ENCODE results near the gene FARP1.

The FARP1 gene

DNA sequence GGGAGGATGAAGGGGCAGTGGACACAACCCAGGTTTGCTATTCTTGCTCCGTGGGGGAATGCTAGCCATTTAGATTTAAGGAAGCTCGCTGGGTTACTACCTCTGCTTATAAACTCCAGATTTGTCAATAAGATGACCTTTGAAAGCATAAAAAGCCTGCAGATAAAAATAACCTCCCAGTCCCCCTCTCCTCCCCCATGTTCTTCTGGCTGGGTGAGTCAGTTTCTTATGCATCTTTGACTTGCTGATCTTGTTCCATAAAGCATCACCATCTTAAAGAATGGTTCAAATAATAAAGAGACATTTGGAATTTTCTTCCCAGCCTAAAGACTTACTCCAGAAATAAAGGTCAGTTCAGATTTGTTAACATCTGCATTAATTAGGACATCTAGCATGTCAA, 152.5 kb downstream of the FARP1 start:
- H3K79me2 ChIP-seq (ENCODE audit: control insufficient read depth, low read length), result no peaks in the 10 kb centered on the region
- no peak overlapping the region for H3K4me2 ChIP-seq (ENCODE audit: low read length)
- H3F3A ChIP-seq (ENCODE audit: control insufficient read depth, insufficient read depth), result no peaks in the 10 kb centered on the region
- no peaks in the 10 kb centered on the region for H3K27me3 ChIP-seq (ENCODE audit: control insufficient read depth, low read length)
- no peaks in the 10 kb centered on the region for H3K4me1 ChIP-seq (ENCODE audit: control insufficient read depth, low read length)
- H3K4me3 ChIP-seq (ENCODE audit: low read length), result no peak overlapping the region
- H3K36me3 ChIP-seq (ENCODE audit: control insufficient read depth, low read length), result no peaks in the 10 kb centered on the region
- no peak for TF ChIP-seq EZH2phosphoT487 (IDR thresholded peaks at IDR 0.05; ENCODE audit: borderline replicate concordance, low read length)
- TF ChIP-seq, protein P1, sequence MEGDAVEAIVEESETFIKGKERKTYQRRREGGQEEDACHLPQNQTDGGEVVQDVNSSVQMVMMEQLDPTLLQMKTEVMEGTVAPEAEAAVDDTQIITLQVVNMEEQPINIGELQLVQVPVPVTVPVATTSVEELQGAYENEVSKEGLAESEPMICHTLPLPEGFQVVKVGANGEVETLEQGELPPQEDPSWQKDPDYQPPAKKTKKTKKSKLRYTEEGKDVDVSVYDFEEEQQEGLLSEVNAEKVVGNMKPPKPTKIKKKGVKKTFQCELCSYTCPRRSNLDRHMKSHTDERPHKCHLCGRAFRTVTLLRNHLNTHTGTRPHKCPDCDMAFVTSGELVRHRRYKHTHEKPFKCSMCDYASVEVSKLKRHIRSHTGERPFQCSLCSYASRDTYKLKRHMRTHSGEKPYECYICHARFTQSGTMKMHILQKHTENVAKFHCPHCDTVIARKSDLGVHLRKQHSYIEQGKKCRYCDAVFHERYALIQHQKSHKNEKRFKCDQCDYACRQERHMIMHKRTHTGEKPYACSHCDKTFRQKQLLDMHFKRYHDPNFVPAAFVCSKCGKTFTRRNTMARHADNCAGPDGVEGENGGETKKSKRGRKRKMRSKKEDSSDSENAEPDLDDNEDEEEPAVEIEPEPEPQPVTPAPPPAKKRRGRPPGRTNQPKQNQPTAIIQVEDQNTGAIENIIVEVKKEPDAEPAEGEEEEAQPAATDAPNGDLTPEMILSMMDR (IDR thresholded peaks at IDR 0.05; ENCODE audit: low read depth, low read length, poor library complexity, severe bottlenecking), result no peak
- no peaks in the 10 kb centered on the region for H3K9me2 ChIP-seq (replicated peaks; ENCODE audit: control insufficient read depth, low read length)
- H4K20me1 ChIP-seq (ENCODE audit: control insufficient read depth, insufficient read depth, low read depth, low read length), result no peaks in the 10 kb centered on the region
- no peak overlapping the region for H3K27ac ChIP-seq (ENCODE audit: low read depth, low read length)
- no peaks in the 10 kb centered on the region for H3K9me3 ChIP-seq (ENCODE audit: control insufficient read depth, insufficient read depth, low read length)

DNA sequence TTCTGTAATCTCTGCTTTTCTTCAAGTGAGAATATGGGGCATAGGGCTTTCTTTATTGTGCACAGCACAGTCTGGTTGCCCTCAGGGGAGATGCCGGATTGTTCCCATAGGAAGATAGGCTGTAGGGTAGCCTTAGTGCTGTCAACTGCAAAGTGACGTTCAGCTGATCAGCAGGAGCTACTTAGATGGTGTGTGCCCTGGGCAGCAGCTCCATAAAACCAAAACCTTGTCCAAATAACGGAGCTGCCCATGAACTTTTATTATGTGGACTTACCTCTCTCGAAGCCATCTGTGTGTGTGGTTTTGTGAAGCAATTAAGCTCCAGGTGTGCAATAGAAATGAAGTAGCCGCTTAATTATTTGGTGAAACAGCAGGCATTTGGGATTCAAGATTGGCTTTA, 154.2 kb downstream of the FARP1 start:
- Histone ChIP-seq H4K20me1 (ENCODE audit: control insufficient read depth, insufficient read depth, low read depth, low read length) (no peaks in the 10 kb centered on the region), H3K4me3 (ENCODE audit: low read length) (no peak overlapping the region), H3K27me3 (ENCODE audit: control insufficient read depth, low read length) (no peaks in the 10 kb centered on the region), H3F3A (ENCODE audit: control insufficient read depth, insufficient read depth) (no peaks in the 10 kb centered on the region), H3K9me3 (ENCODE audit: control insufficient read depth, insufficient read depth, low read length) (no peaks in the 10 kb centered on the region), H3K4me2 (ENCODE audit: low read length) (no peak overlapping the region), H3K27ac (ENCODE audit: low read depth, low read length) (no peak overlapping the region), H3K4me1 (ENCODE audit: control insufficient read depth, low read length) (no peaks in the 10 kb centered on the region), H3K79me2 (ENCODE audit: control insufficient read depth, low read length) (no peaks in the 10 kb centered on the region), H3K9me2 (replicated peaks; ENCODE audit: control insufficient read depth, low read length) (no peaks in the 10 kb centered on the region), H3K36me3 (ENCODE audit: control insufficient read depth, low read length) (no peaks in the 10 kb centered on the region)
- no peak for TF ChIP-seq EZH2phosphoT487 (IDR thresholded peaks at IDR 0.05; ENCODE audit: borderline replicate concordance, low read length)
- TF ChIP-seq, protein P1 (IDR thresholded peaks at IDR 0.05; ENCODE audit: low read depth, low read length, poor library complexity, severe bottlenecking), result no peak

DNA sequence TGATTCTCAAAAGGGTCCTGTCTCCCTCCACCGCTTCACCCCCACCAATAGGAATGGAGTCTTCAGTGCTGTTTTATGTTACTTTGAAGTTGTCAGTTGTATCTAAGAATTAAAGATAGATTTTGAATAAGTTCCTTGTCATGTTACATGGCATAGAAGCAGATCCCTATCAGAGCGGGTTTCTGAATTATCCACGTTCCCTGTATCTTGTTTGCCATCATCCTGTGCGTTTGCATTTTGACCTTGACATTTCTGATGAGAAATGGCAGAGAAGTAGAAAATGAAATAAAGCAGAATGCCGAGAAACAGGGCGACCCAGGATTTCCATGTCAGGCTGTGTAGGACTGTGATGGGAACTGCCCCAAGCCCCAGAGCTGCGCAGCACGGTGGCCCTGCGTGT, 154.9 kb downstream of the FARP1 start:
- no peaks in the 10 kb centered on the region for H3K27me3 ChIP-seq (ENCODE audit: control insufficient read depth, low read length)
- no peaks in the 10 kb centered on the region for H4K20me1 ChIP-seq (ENCODE audit: control insufficient read depth, insufficient read depth, low read depth, low read length)
- no peaks in the 10 kb centered on the region for H3K36me3 ChIP-seq (ENCODE audit: control insufficient read depth, low read length)
- no peaks in the 10 kb centered on the region for H3K79me2 ChIP-seq (ENCODE audit: control insufficient read depth, low read length)
- no peak overlapping the region for H3K27ac ChIP-seq (ENCODE audit: low read depth, low read length)
- no peaks in the 10 kb centered on the region for H3K9me2 ChIP-seq (replicated peaks; ENCODE audit: control insufficient read depth, low read length)
- TF ChIP-seq, protein P1 (IDR thresholded peaks at IDR 0.05; ENCODE audit: low read depth, low read length, poor library complexity, severe bottlenecking), result no peak
- no peak for TF ChIP-seq EZH2phosphoT487 (IDR thresholded peaks at IDR 0.05; ENCODE audit: borderline replicate concordance, low read length)
- no peaks in the 10 kb centered on the region for H3K9me3 ChIP-seq (ENCODE audit: control insufficient read depth, insufficient read depth, low read length)
- no peak overlapping the region for H3K4me2 ChIP-seq (ENCODE audit: low read length)
- H3K4me3 ChIP-seq (ENCODE audit: low read length), result no peak overlapping the region
- H3F3A ChIP-seq (ENCODE audit: control insufficient read depth, insufficient read depth), result no peaks in the 10 kb centered on the region
- H3K4me1 ChIP-seq (ENCODE audit: control insufficient read depth, low read length), result no peaks in the 10 kb centered on the region

DNA sequence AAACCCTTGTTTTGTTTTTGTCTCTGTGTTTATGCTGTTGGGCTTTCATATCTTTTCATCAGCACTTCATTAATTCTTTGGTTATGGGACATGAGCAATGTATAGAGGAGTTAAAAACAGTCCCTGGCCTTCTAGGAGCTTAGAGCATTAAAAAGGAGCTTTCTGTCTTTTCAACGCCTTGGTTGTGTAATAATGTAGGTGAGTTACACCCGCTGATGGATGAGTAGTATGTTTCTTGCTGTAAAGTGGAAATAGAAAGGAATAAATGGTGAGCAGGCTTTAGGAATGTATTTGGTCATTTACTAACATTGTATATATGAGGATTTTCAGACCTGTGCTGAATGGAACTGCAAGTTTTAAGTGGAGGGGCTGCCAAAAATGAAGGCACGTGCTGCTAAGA, 155.7 kb downstream of the FARP1 start:
- no peak overlapping the region for H3K4me3 ChIP-seq (ENCODE audit: low read length)
- no peaks in the 10 kb centered on the region for H3K27me3 ChIP-seq (ENCODE audit: control insufficient read depth, low read length)
- no peaks in the 10 kb centered on the region for H3K79me2 ChIP-seq (ENCODE audit: control insufficient read depth, low read length)
- H4K20me1 ChIP-seq (ENCODE audit: control insufficient read depth, insufficient read depth, low read depth, low read length), result no peaks in the 10 kb centered on the region
- no peaks in the 10 kb centered on the region for H3K9me2 ChIP-seq (replicated peaks; ENCODE audit: control insufficient read depth, low read length)
- H3K27ac ChIP-seq (ENCODE audit: low read depth, low read length), result no peak overlapping the region
- H3F3A ChIP-seq (ENCODE audit: control insufficient read depth, insufficient read depth), result no peaks in the 10 kb centered on the region
- no peaks in the 10 kb centered on the region for H3K36me3 ChIP-seq (ENCODE audit: control insufficient read depth, low read length)
- no peaks in the 10 kb centered on the region for H3K9me3 ChIP-seq (ENCODE audit: control insufficient read depth, insufficient read depth, low read length)
- H3K4me2 ChIP-seq (ENCODE audit: low read length), result no peak overlapping the region
- no peaks in the 10 kb centered on the region for H3K4me1 ChIP-seq (ENCODE audit: control insufficient read depth, low read length)
- TF ChIP-seq EZH2phosphoT487 (IDR thresholded peaks at IDR 0.05; ENCODE audit: borderline replicate concordance, low read length), result no peak
- TF ChIP-seq, protein P1 (IDR thresholded peaks at IDR 0.05; ENCODE audit: low read depth, low read length, poor library complexity, severe bottlenecking), result no peak

All from DOHH2 (cell line).